Natural killer cell (primary cell): ENCODE results near the gene ACP2. TPM values are rescaled to one million over a fixed set of nuclear protein-coding genes. Genes with fewer than 3 reads are reported as not detected.

Experiments used
- ATAC-seq, 3 donors: fragments of 150-1000 bp in 2 of 3; fragments of 200-7000 bp in 1 of 3; cut with Tn5 transposase; 1 replicate in 1 of 3; 2 replicates in 2 of 3; pipeline ENCODE4 v1.10.0; 2021; ENCODE audit warnings: mild to moderate bottlenecking in 2 of 3, moderate library complexity in 2 of 3
- DNase-seq, 2 donors: peaks; one replicate each; pipeline versions ENCODE4 v3.0.0 to v3.0.0-alpha.2; 2013 to 2021; ENCODE audit warnings: mixed read lengths in 1 of 2
- H3K27ac ChIP-seq: one replicate; pipeline ENCODE4 v1.5.1; 2013; ENCODE audit warnings: mild to moderate bottlenecking, low read length
- H3K27me3 ChIP-seq: one replicate; pipeline ENCODE4 v1.6.1; 2013; ENCODE audit warnings: low read length; ENCODE audit not compliant: control insufficient read depth, insufficient read depth
- H3K36me3 ChIP-seq: one replicate; pipeline ENCODE4 v1.6.1; 2013; ENCODE audit warnings: low read length; ENCODE audit not compliant: control insufficient read depth, insufficient read depth
- H3K4me1 ChIP-seq: one replicate; pipeline ENCODE4 v1.6.1; 2013; ENCODE audit warnings: low read length; ENCODE audit not compliant: control insufficient read depth, insufficient read depth
- H3K4me3 ChIP-seq: one replicate; pipeline ENCODE4 v1.5.1; 2013; ENCODE audit warnings: low read length
- H3K9me3 ChIP-seq: one replicate; pipeline ENCODE4 v1.6.1; 2013; ENCODE audit warnings: low read length; ENCODE audit not compliant: control insufficient read depth, insufficient read depth
- H3K27ac Mint-ChIP-seq, 2 donors: one replicate each; pipeline ENCODE4 v1.8.0; 2022; ENCODE audit warnings: mild to moderate bottlenecking in 2 of 2, mixed read lengths in 2 of 2, moderate library complexity in 1 of 2
- H3K27me3 Mint-ChIP-seq, 2 donors: one replicate each; pipeline ENCODE4 v1.8.0; 2022; ENCODE audit warnings: low read depth in 2 of 2, mixed read lengths in 2 of 2
- H3K36me3 Mint-ChIP-seq: one replicate; pipeline ENCODE4 v1.8.0; 2022; ENCODE audit warnings: mixed read lengths
- H3K4me1 Mint-ChIP-seq, 2 donors: one replicate each; pipeline ENCODE4 v1.8.0; 2022; ENCODE audit warnings: mixed read lengths in 2 of 2
- H3K4me3 Mint-ChIP-seq: one replicate; pipeline ENCODE4 v1.8.0; 2022; ENCODE audit warnings: mild to moderate bottlenecking, moderate library complexity, mixed read lengths
- H3K9me3 Mint-ChIP-seq, 2 donors: one replicate each; pipeline ENCODE4 v1.8.0; 2022; ENCODE audit warnings: mixed read lengths in 2 of 2
- WGBS: methylation state at CpG from one replicate; pipeline ENCODE4 v1.1.7; 2013; ENCODE audit warnings: missing lambda C conversion rate; ENCODE audit not compliant: insufficient coverage; 5-methylcytosine and 5-hydroxymethylcytosine counted together
- intact Hi-C: fragments of 100-400 bp; cut with micrococcal nuclease; formaldehyde crosslinking; loops from one replicate; pipeline ENCODE4 v1.14.2; 2022
- total RNA-seq, 4 donors: library from RNA; stranded (reverse); fragments of 120-200 nt in 1 of 4; gene quantifications; one replicate each; pipeline versions ENCODE4 v1.2.3 to v1.2.4, GENCODE V29; 2013 to 2022
- TF ChIP-seq, protein P1 (sequence below): fragments of 200-600 bp; IDR thresholded peaks from one replicate; pipeline ENCODE4 v1.8.0; 2022; ENCODE audit warnings: antibody characterized with exemption

ACP2 gene
- total RNA-seq, 3 donors from 2014 or later (not counting 1 experiment from before 2014, with no cell fraction given) = 15.5 to 21.9 (median 16.8) TPM

GRCh38 chr11:47268448-47269001 is 19.9 kb upstream of the ACP2 start:
- WGBS = 40% methylated on average over 13 of the region's 13 CpGs

GRCh38 chr11:47267876-47268275 is 19.3 kb upstream of the ACP2 start:
- ATAC-seq = no peak
- Histone ChIP-seq H3K4me3 (no peak overlapping the region), H3K9me3 (no peaks in the 10 kb centered on the region), H3K36me3 (no peaks in the 10 kb centered on the region), H3K27me3 (no peaks in the 10 kb centered on the region), H3K4me1 (peaks cover 54% of the 10 kb centered on the region), H3K27ac (no peak overlapping the region)
- no peaks in the 10 kb centered on the region for H3K27me3 Mint-ChIP-seq
- H3K4me3 Mint-ChIP-seq = peak overlapping the region; percentile 92
- intact Hi-C loops = no loop called here
- peak overlapping the region; percentile 76 to 87 for H3K27ac Mint-ChIP-seq
- 80% methylated on average over 6 of the region's 6 CpGs for WGBS
- no peak for DNase-seq
- peaks cover 45 to 52% of the 10 kb centered on the region in 2 donors for H3K4me1 Mint-ChIP-seq
- TF ChIP-seq, protein P1, sequence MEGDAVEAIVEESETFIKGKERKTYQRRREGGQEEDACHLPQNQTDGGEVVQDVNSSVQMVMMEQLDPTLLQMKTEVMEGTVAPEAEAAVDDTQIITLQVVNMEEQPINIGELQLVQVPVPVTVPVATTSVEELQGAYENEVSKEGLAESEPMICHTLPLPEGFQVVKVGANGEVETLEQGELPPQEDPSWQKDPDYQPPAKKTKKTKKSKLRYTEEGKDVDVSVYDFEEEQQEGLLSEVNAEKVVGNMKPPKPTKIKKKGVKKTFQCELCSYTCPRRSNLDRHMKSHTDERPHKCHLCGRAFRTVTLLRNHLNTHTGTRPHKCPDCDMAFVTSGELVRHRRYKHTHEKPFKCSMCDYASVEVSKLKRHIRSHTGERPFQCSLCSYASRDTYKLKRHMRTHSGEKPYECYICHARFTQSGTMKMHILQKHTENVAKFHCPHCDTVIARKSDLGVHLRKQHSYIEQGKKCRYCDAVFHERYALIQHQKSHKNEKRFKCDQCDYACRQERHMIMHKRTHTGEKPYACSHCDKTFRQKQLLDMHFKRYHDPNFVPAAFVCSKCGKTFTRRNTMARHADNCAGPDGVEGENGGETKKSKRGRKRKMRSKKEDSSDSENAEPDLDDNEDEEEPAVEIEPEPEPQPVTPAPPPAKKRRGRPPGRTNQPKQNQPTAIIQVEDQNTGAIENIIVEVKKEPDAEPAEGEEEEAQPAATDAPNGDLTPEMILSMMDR = no peak
- H3K36me3 Mint-ChIP-seq = no peaks in the 10 kb centered on the region
- H3K9me3 Mint-ChIP-seq = no peaks in the 10 kb centered on the region

More at GRCh38 chr11:47268448-47269001, 19.9 kb upstream of the ACP2 start:
- peaks cover 49 to 53% of the 10 kb centered on the region in 2 donors for H3K4me1 Mint-ChIP-seq
- H3K4me3 Mint-ChIP-seq = peak overlapping the region; percentile 92
- Histone ChIP-seq H3K36me3 (no peaks in the 10 kb centered on the region), H3K4me1 (peaks cover 54% of the 10 kb centered on the region), H3K27ac (peak overlapping the region; percentile 94), H3K27me3 (no peaks in the 10 kb centered on the region), H3K4me3 (peak overlapping the region; percentile 58), H3K9me3 (no peaks in the 10 kb centered on the region)
- no peak for DNase-seq
- no peaks in the 10 kb centered on the region for H3K36me3 Mint-ChIP-seq
- no peak for ATAC-seq
- H3K27ac Mint-ChIP-seq = peak overlapping the region; percentile 76 to 87
- intact Hi-C loops = loop anchor here (1.0 kb wide), 1 partner anchor 20 kb away; the partner anchor contains the start of gene ACP2
- no peaks in the 10 kb centered on the region for H3K9me3 Mint-ChIP-seq
- H3K27me3 Mint-ChIP-seq = no peaks in the 10 kb centered on the region
- TF ChIP-seq, protein P1 = no peak

- WGBS = 90% methylated on average over 4 of the region's 4 CpGs
- DNase-seq (no peak), ATAC-seq (no peak)
- Mint-ChIP-seq H3K4me1 (peaks cover 31% of the 10 kb centered on the region in 2 donors), H3K9me3 (no peaks in the 10 kb centered on the region), H3K27me3 (no peaks in the 10 kb centered on the region), H3K27ac (peak overlapping the region in 1 of 2 donors; percentile 65), H3K4me3 (no peak overlapping the region), H3K36me3 (no peaks in the 10 kb centered on the region)
- intact Hi-C loops = no loop called here
- H3K36me3 ChIP-seq = no peaks in the 10 kb centered on the region
- H3K27me3 ChIP-seq = no peaks in the 10 kb centered on the region
- H3K27ac ChIP-seq = no peak overlapping the region
- H3K4me3 ChIP-seq = no peak overlapping the region
- H3K9me3 ChIP-seq = no peaks in the 10 kb centered on the region
- TF ChIP-seq, protein P1 = no peak
- peaks cover 38% of the 10 kb centered on the region for H3K4me1 ChIP-seq
These were observed 15.9 kb upstream of the ACP2 start for GRCh38 chr11:47264521-47264920.

- peaks cover 39% of the 10 kb centered on the region for H3K4me1 ChIP-seq
- Mint-ChIP-seq H3K4me1 (peaks cover 32 to 33% of the 10 kb centered on the region in 2 donors), H3K9me3 (no peaks in the 10 kb centered on the region), H3K27me3 (no peaks in the 10 kb centered on the region), H3K27ac (peak overlapping the region in 1 of 2 donors; percentile 65), H3K36me3 (no peaks in the 10 kb centered on the region), H3K4me3 (no peak overlapping the region)
- intact Hi-C loops = no loop called here
- H3K27me3 ChIP-seq = no peaks in the 10 kb centered on the region
- TF ChIP-seq, protein P1 = no peak
- ATAC-seq (no peak), DNase-seq (no peak)
- no peak overlapping the region for H3K4me3 ChIP-seq
- no peaks in the 10 kb centered on the region for H3K9me3 ChIP-seq
- WGBS = 97% methylated on average over 6 of the region's 6 CpGs
- H3K36me3 ChIP-seq = no peaks in the 10 kb centered on the region
- H3K27ac ChIP-seq = no peak overlapping the region
These were observed 15.5 kb upstream of the ACP2 start for GRCh38 chr11:47264119-47264518.
